ENCODE data around the gene ANKIB1. TPM values are rescaled to one million over a fixed set of nuclear protein-coding genes. Genes with fewer than 3 reads are reported as not detected.

The ANKIB1 gene
- total and polyA plus RNA-seq, 11 donors: 9.0 to 67.9 (median 43.4) TPM

DNA sequence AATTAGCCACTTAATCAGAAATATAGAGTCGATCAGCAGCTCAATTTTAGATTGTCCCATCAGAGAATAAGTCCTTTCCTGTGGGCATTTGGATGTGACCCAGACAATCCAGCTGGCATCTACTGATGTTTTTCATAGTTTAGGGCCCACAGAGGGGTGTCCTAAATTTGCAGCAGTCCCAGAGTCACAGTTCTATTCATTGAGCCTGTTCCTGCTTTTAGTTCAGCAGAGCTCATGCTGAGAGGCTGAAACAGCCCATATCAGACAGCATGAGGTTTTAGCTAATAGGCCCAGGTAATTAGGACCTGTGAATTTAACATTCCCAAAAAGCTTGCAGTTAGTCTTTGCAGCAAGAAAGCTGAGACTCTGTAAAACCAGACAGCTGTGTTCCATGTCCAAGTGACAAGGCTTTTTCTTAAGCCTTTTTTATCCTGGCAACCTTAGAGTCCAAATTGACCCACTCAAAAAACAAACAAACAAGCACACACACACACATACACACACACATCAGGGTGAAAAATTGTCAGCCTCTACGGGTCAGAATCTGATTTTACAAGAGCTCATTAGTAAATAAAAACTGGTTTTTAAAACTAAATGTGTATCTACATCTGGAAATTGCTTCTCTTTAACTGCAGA is 33.7 kb downstream of the ANKIB1 start:
- Histone ChIP-seq H3K4me3 (no peak overlapping the region), H3K27me3 (no peaks in the 10 kb centered on the region), H3K9me3 (peaks cover 0 to 10% (median 0%) of the 10 kb centered on the region in 12 donors), H3K36me3 (no peaks in the 10 kb centered on the region), H3K4me1 (peaks cover 0 to 31% (median 9%) of the 10 kb centered on the region in 12 donors), H3K27ac (no peak overlapping the region)
- no peak for ATAC-seq
- TF ChIP-seq POLR2A (IDR thresholded peaks at IDR 0.05) (no peak), CTCF (IDR thresholded peaks at IDR 0.05) (no peak)
- WGBS, 4 donors: 39 to 54% (median 44%) methylated on average over 2 of the region's 2 CpGs
- no peak for DNase-seq
- intact Hi-C loops (cut with DNase I): no loop called here

- Histone ChIP-seq H3K36me3 (no peaks in the 10 kb centered on the region), H3K27ac (no peak overlapping the region), H3K4me1 (peaks cover 0 to 31% (median 9%) of the 10 kb centered on the region in 12 donors), H3K4me3 (no peak overlapping the region), H3K9me3 (peaks cover 0 to 10% (median 0%) of the 10 kb centered on the region in 12 donors), H3K27me3 (no peaks in the 10 kb centered on the region)
- ATAC-seq: no peak
- TF ChIP-seq CTCF (IDR thresholded peaks at IDR 0.05) (no peak), POLR2A (IDR thresholded peaks at IDR 0.05) (no peak)
- intact Hi-C loops (cut with DNase I): no loop called here
- 92 to 98% (median 93%) methylated on average over 2 of the region's 2 CpGs for WGBS, 4 donors
- no peak for DNase-seq
Measured at GRCh38 chr7:92281031-92281430, 35.3 kb downstream of the ANKIB1 start.

GRCh38 chr7:92282221-92282814 is 36.5 kb downstream of the ANKIB1 start:
- 85 to 92% (median 89%) methylated on average over 6 of the region's 6 CpGs for WGBS, 4 donors
- no peak for ATAC-seq
- no peak for DNase-seq
- H3K9me3 ChIP-seq: peaks cover 0 to 10% (median 0%) of the 10 kb centered on the region in 12 donors
- no peak overlapping the region for H3K27ac ChIP-seq
- intact Hi-C loops (cut with DNase I): no loop called here
- peaks cover 0 to 31% (median 9%) of the 10 kb centered on the region in 12 donors for H3K4me1 ChIP-seq
- no peak overlapping the region for H3K4me3 ChIP-seq
- TF ChIP-seq CTCF (IDR thresholded peaks at IDR 0.05) (no peak), POLR2A (IDR thresholded peaks at IDR 0.05) (no peak)
- no peaks in the 10 kb centered on the region for H3K27me3 ChIP-seq
- H3K36me3 ChIP-seq: no peaks in the 10 kb centered on the region

GRCh38 chr7:92282930-92283329 is 37.2 kb downstream of the ANKIB1 start:
- 75 to 85% (median 80%) methylated on average over 1 of the region's 1 CpG for WGBS, 4 donors
- H3K4me1 ChIP-seq: peaks cover 0 to 29% (median 9%) of the 10 kb centered on the region in 12 donors

More at GRCh38 chr7:92282930-92283329, 37.2 kb downstream of the ANKIB1 start:
- Histone ChIP-seq H3K27me3 (no peaks in the 10 kb centered on the region), H3K36me3 (no peaks in the 10 kb centered on the region), H3K4me3 (no peak overlapping the region), H3K9me3 (peaks cover 0 to 10% (median 0%) of the 10 kb centered on the region in 12 donors), H3K27ac (no peak overlapping the region)
- TF ChIP-seq CTCF (IDR thresholded peaks at IDR 0.05) (no peak), POLR2A (IDR thresholded peaks at IDR 0.05) (no peak)
- ATAC-seq: no peak
- intact Hi-C loops (cut with DNase I): no loop called here
- DNase-seq: no peak

All from heart left ventricle (tissue), 16 donors.